WI38 (cell line): ENCODE data around the gene MAPK13.
"Not testable (repeated sequence)": the region's sequence is repeated elsewhere in the genome, so short reads cannot be mapped to it uniquely, and the experiment has no call there.

ENCODE experiments used
- H3K4me3 ChIP-seq: 2 replicates; pipeline ENCODE4 v1.5.1; 2011; ENCODE audit warnings: low read depth, mild to moderate bottlenecking, control low read depth, low read length
- CTCF ChIP-seq: IDR thresholded peaks from 2 replicates; pipeline ENCODE4 v1.5.1; 2012; ENCODE audit warnings: low read depth, mild to moderate bottlenecking, control low read depth, low read length

MAPK13 gene

GRCh38 chr6:36128073-36128472 lies 2.2 kb upstream of the MAPK13 start:
- no peak overlapping the region for H3K4me3 ChIP-seq
- TF ChIP-seq CTCF = no peak

GRCh38 chr6:36128793-36129192 lies 1.5 kb upstream of the MAPK13 start:
- TF ChIP-seq CTCF = no peak

GRCh38 chr6:36129334-36129733 lies 979 bp upstream of the MAPK13 start:
- H3K4me3 ChIP-seq = not testable (repeated sequence)

More at GRCh38 chr6:36128793-36129192, 1.5 kb upstream of the MAPK13 start:
- H3K4me3 ChIP-seq = no peak overlapping the region

DNA sequence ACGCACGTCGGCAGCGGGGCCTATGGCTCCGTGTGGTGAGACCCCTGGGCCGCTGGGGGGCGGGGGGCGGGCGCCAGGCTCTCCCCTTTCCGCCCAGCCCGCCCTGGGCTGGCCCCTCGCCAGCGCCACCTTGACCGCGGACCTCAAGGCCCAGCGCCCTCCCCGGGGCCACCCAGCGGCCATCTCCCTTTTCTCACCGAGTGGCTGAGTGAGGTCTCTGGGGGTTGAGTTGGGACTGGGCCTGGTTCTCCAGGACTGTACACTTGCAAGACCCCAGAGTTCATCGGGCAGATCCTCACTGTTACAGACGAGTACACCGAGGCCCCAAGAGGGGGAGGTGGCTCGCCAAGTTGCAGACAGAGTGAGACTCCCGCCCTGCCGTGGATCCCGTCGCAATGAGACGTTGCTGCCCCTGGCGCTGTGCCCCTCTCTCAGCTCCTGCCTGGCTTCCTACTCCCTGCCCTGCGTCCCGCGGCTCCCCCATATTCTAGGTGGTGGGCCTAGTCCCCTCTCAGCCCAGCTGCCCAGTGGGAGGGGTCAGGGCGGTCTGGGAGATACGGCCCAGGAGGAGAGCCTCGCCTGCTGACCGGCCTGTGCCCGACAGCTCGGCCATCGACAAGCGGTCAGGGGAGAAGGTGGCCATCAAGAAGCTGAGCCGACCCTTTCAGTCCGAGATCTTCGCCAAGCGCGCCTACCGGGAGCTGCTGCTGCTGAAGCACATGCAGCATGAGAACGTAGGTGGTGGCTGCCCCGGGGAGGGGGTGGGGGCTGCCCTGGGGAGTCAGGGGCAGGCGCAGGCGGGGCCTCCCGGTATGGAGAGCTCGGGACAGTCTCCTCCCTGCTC lies 576 bp downstream of the MAPK13 start:
- no peak for TF ChIP-seq CTCF
- no peak overlapping the region for H3K4me3 ChIP-seq

DNA sequence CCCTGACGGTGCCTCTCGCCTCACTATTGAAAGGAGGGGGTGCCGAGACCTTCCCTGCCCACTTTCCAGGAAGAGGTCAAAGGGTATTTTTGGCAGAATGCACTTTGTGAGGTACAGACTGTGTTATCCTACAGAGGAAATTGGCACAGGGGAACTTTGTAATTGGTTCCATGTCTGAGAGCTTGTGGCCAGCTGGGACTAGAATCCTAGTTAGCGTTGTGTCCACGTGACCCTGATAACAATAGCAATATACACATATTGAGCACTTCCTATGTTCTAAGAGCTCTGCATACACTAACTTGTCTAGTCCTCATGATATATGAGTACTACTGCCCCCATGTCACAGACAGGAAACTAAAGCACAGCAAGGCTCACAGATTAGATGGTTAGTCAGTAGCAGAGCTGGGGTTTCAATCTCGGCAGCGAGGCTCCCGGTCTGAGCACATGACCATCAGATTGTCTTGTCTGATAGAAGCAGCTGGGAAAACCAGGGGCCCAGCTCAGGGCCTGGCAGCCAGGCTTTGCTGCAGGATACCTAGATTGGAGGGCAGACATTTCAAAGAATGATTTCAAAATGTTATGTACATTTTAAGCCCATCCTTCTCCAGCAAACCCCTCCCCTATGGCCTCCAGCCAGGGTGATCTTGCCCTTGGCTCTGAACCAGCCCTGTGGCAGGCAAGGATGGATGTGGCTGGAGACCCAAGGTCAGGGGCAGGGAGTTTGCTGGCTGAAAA lies 1.4 kb downstream of the MAPK13 start:
- H3K4me3 ChIP-seq = no peak overlapping the region
- TF ChIP-seq CTCF = no peak

DNA sequence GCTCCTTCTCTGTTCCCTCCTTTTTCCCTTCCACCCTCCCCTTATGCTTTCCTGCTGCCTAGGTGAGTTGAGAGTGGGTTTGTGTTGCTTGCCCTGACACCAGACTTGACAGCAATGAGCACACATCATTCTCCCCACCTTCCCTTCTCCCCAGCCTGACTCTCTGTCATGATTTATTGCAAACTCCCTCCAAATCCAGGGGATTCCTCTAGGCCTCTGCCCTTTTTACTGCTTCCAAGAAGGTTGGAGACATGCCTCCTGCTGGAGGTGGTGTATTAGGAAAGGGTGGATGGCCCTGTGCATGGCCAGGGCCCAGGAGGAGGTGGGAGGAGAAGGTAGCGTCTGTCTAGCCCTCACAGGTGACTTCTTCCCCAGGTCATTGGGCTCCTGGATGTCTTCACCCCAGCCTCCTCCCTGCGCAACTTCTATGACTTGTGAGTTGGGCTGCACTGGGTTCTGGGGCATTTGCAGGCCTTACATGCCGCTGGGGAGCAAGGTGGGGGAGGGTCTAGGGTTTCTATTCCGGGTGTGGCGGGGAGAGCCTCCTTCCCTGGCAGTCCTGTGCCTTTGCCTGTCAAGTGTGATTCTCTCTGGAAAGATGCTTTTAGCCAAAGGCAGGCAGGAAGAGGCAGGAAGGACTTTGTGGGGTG lies 2.1 kb downstream of the MAPK13 start:
- no peak for TF ChIP-seq CTCF
- no peak overlapping the region for H3K4me3 ChIP-seq

DNA sequence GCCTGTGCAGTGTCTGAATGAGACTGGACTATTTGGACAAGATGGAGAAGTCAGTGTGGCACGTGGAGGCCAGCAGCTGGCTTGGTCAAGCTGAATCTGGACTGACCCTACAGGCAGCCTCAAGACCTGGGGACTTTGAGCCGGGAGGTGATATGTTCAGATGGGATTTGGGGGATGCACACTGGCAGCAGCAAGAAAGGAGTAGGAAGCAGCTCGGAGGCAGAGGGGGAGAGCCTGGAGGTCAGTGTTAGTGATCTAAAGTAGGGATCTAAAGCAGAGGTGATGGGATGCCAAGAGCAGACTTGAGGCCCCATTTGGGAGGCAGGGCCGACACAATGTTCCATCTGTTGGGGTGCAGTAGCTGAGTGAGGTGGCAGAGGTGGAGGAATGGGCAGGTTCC lies 2.8 kb downstream of the MAPK13 start:
- no peak for TF ChIP-seq CTCF
- H3K4me3 ChIP-seq = no peak overlapping the region
